GM23338 (cell line): ENCODE measurements around the gene CDON.

Experiments
- CREB1 ChIP-seq: fragments of 250-450 bp; sonication (Bioruptor Pico); IDR thresholded peaks from 2 replicates; pipeline ENCODE4 v1.5.0; 2020; ENCODE audit warnings: low read depth, mild to moderate bottlenecking, moderate library complexity
- ETS1 ChIP-seq: IDR thresholded peaks from 2 replicates; pipeline ENCODE4 v1.6.1; 2016; ENCODE audit warnings: antibody characterized with exemption
- EZH2 ChIP-seq: fragments of 200-600 bp; sonication (generic); IDR thresholded peaks from one replicate; pipeline ENCODE4 v1.8.0; 2017; ENCODE audit warnings: antibody characterized with exemption, mild to moderate bottlenecking, low read depth; ENCODE audit not compliant: unreplicated experiment
- EZH2phosphoT487 ChIP-seq: fragments of 200-600 bp; sonication (generic); IDR thresholded peaks from one replicate; pipeline ENCODE4 v1.8.1; 2018; ENCODE audit warnings: antibody characterized with exemption; ENCODE audit not compliant: unreplicated experiment
- JUNB ChIP-seq: IDR thresholded peaks from one replicate; pipeline ENCODE4 v1.6.1; 2016; ENCODE audit warnings: antibody characterized with exemption; ENCODE audit not compliant: unreplicated experiment
- NANOG ChIP-seq: IDR thresholded peaks from 2 replicates; pipeline ENCODE4 v1.6.1; 2016; ENCODE audit warnings: antibody characterized with exemption, borderline replicate concordance
- POLR2AphosphoS5 ChIP-seq: IDR thresholded peaks from 2 replicates; pipeline ENCODE4 v1.6.1; 2016; ENCODE audit warnings: antibody characterized with exemption, low read depth
- REST ChIP-seq: IDR thresholded peaks from one replicate; pipeline ENCODE4 v1.6.1; 2018; ENCODE audit warnings: antibody characterized with exemption; ENCODE audit not compliant: unreplicated experiment
- STAT1 ChIP-seq: IDR thresholded peaks from one replicate; pipeline ENCODE4 v1.6.1; 2016; ENCODE audit warnings: antibody characterized with exemption; ENCODE audit not compliant: unreplicated experiment
- TF ChIP-seq, protein P1 (sequence below), 2 experiments: fragments of 200-600 bp in 1 of 2; sonication (generic) in 1 of 2; conservative IDR thresholded peaks; 2 replicates each; pipeline versions ENCODE4 v1.5.1 to v1.6.1; 2016 to 2017; ENCODE audit warnings: antibody characterized with exemption in 2 of 2, low read depth in 2 of 2, mild to moderate bottlenecking in 2 of 2, moderate library complexity in 1 of 2

DNA sequence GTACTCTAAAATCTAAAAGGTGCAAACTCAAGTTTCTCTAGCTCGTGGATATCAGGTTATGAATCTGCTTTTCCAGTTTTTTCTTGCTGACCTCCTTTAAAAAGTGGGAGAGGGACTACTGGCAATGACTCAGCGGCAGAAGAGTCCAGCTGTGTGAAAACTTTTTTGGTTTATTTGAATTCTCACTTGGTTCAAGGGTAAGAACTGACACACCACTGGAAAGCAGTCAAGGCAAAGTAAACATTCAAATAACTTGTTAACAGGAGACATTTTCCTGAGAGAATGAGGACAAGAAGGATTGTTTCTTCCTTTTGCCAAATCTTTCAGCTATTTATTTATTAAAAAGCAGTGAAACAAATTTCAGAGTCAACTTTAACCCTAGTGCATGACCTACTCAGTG, 36.1 kb downstream of the CDON start:
- TF ChIP-seq, protein P1, sequence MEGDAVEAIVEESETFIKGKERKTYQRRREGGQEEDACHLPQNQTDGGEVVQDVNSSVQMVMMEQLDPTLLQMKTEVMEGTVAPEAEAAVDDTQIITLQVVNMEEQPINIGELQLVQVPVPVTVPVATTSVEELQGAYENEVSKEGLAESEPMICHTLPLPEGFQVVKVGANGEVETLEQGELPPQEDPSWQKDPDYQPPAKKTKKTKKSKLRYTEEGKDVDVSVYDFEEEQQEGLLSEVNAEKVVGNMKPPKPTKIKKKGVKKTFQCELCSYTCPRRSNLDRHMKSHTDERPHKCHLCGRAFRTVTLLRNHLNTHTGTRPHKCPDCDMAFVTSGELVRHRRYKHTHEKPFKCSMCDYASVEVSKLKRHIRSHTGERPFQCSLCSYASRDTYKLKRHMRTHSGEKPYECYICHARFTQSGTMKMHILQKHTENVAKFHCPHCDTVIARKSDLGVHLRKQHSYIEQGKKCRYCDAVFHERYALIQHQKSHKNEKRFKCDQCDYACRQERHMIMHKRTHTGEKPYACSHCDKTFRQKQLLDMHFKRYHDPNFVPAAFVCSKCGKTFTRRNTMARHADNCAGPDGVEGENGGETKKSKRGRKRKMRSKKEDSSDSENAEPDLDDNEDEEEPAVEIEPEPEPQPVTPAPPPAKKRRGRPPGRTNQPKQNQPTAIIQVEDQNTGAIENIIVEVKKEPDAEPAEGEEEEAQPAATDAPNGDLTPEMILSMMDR (conservative IDR thresholded peaks at IDR 0.05; ENCODE audit: low read depth in 2 of 2) = no peak
- TF ChIP-seq STAT1 (no peak), EZH2phosphoT487 (no peak), EZH2 (no peak), POLR2AphosphoS5 (no peak), REST (no peak), CREB1 (no peak), NANOG (no peak), ETS1 (no peak), JUNB (no peak)
